Lower lobe of right lung (tissue), 2 donors: Measurements from ENCODE around the gene ERCC8. TPM values are rescaled to one million over a fixed set of nuclear protein-coding genes. Genes with fewer than 3 reads are reported as not detected.

ENCODE experiments used
- ATAC-seq, 2 donors: fragments of 200-7000 bp; cut with Tn5 transposase; one replicate each; pipeline ENCODE4 v1.9.1; 2020 to 2022; ENCODE audit warnings: mild to moderate bottlenecking in 2 of 2, moderate library complexity in 2 of 2
- DNase-seq: peaks from one replicate; pipeline ENCODE4 v3.0.0-alpha.2; 2020
- H3K27ac ChIP-seq: fragments of 200-600 bp; one replicate; pipeline ENCODE4 v1.8.0; 2022
- H3K27me3 ChIP-seq: fragments of 200-600 bp; one replicate; pipeline ENCODE4 v1.8.0; 2022; ENCODE audit warnings: low read depth
- H3K36me3 ChIP-seq: fragments of 200-600 bp; one replicate; pipeline ENCODE4 v1.8.0; 2022; ENCODE audit warnings: mild to moderate bottlenecking
- H3K4me1 ChIP-seq: fragments of 200-600 bp; one replicate; pipeline ENCODE4 v1.8.0; 2022
- H3K4me3 ChIP-seq: fragments of 200-600 bp; one replicate; pipeline ENCODE4 v1.8.0; 2022; ENCODE audit warnings: mild to moderate bottlenecking
- H3K9me3 ChIP-seq: fragments of 200-600 bp; one replicate; pipeline ENCODE4 v1.8.0; 2022
- intact Hi-C: fragments of 100-400 bp; cut with DNase I; formaldehyde crosslinking; loops from one replicate; pipeline ENCODE4 v1.11.0; 2022
- total RNA-seq: library from RNA; stranded (reverse); fragmentation: NEBNext Ultra II Directional; extraction: Animal tissue kit (Norgen Biotek cat#: 25700); gene quantifications from one replicate; pipeline ENCODE4 v1.2.1, GENCODE V29; 2021
- TF ChIP-seq, protein P1 (sequence below): fragments of 200-600 bp; IDR thresholded peaks from one replicate; pipeline ENCODE4 v1.8.0; 2022; ENCODE audit warnings: antibody characterized with exemption, mild to moderate bottlenecking
- donor health status: DM: no; HTN: yes; CAD: no; lungs with severe emphysema.

ERCC8 gene
- total RNA-seq, 1 donor from 2014 or later, result 10.3 TPM

DNA sequence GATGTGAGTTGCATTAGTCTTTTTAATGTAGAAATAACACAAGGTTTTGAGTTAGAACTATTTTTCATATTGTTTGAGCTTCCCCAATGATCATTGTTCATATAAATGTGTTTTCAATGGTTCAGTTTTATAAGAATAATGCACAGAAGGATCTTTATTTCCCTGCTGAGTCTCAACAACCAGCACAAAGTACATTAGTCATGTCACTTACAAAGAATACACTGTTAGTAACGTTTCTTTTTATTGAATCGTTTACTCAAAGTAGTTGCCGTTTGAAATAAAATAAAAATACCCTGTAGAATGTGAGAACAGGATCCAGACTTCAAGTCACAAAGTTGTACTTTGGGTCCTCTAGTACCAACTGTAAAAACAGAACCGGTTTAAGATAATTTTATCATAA lies 41.5 kb downstream of the ERCC8 start:
- Histone ChIP-seq H3K4me1 (no peaks in the 10 kb centered on the region), H3K4me3 (no peak overlapping the region), H3K9me3 (no peaks in the 10 kb centered on the region), H3K27ac (no peak overlapping the region), H3K36me3 (peaks cover 5% of the 10 kb centered on the region), H3K27me3 (no peaks in the 10 kb centered on the region)
- TF ChIP-seq, protein P1, sequence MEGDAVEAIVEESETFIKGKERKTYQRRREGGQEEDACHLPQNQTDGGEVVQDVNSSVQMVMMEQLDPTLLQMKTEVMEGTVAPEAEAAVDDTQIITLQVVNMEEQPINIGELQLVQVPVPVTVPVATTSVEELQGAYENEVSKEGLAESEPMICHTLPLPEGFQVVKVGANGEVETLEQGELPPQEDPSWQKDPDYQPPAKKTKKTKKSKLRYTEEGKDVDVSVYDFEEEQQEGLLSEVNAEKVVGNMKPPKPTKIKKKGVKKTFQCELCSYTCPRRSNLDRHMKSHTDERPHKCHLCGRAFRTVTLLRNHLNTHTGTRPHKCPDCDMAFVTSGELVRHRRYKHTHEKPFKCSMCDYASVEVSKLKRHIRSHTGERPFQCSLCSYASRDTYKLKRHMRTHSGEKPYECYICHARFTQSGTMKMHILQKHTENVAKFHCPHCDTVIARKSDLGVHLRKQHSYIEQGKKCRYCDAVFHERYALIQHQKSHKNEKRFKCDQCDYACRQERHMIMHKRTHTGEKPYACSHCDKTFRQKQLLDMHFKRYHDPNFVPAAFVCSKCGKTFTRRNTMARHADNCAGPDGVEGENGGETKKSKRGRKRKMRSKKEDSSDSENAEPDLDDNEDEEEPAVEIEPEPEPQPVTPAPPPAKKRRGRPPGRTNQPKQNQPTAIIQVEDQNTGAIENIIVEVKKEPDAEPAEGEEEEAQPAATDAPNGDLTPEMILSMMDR, result no peak
- intact Hi-C loops, result no loop called here
- no peak for ATAC-seq
- no peak for DNase-seq

DNA sequence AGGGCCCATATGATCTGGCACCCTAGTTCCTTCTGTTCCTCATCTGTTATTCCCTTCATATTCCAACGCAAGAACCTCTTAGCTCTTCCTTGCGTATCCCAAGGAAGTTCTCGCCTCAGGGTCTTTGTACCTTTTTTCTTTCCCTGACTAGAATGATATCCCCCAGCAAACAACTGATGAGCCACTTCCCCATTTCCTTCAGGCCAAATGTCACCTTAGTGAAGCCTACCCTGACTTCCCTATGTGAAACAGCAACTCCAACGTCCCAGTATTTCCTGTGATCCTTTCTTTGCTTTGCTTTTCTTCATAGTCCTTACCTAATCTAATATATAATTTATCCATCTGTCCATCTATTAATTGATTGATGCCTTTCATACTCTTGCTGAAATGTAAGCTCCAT lies 47.9 kb downstream of the ERCC8 start:
- no peaks in the 10 kb centered on the region for H3K9me3 ChIP-seq
- intact Hi-C loops, result no loop called here
- DNase-seq, result no peak
- no peaks in the 10 kb centered on the region for H3K4me1 ChIP-seq
- no peaks in the 10 kb centered on the region for H3K27me3 ChIP-seq
- H3K4me3 ChIP-seq, result no peak overlapping the region
- TF ChIP-seq, protein P1, result no peak
- peaks cover 37% of the 10 kb centered on the region for H3K36me3 ChIP-seq
- no peak for ATAC-seq
- no peak overlapping the region for H3K27ac ChIP-seq

DNA sequence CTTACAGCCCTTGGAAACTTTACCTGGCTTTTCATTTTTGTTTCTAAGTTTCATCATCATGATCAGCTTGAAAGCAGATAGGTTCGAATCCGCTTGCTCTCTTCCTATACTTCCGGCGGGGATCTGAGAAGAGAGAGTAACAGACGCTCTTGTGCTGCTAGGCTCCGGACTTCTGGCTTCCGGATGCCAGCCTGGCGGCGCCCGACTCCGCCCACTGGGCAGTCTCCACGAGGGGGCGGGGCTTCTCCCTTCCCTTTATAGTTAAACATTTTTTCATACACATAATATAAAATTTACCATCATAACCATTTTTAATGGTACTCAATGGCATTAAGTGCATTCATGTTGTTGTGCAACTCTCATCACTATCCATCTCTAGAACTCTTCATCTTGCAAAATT lies 51.3 kb downstream of the ERCC8 start:
- ATAC-seq, result no peak
- Histone ChIP-seq H3K4me3 (no peak overlapping the region), H3K9me3 (no peaks in the 10 kb centered on the region), H3K36me3 (peaks cover 41% of the 10 kb centered on the region), H3K27me3 (no peaks in the 10 kb centered on the region), H3K4me1 (no peaks in the 10 kb centered on the region), H3K27ac (no peak overlapping the region)
- no peak for DNase-seq
- intact Hi-C loops, result no loop called here
- TF ChIP-seq, protein P1, result no peak

DNA sequence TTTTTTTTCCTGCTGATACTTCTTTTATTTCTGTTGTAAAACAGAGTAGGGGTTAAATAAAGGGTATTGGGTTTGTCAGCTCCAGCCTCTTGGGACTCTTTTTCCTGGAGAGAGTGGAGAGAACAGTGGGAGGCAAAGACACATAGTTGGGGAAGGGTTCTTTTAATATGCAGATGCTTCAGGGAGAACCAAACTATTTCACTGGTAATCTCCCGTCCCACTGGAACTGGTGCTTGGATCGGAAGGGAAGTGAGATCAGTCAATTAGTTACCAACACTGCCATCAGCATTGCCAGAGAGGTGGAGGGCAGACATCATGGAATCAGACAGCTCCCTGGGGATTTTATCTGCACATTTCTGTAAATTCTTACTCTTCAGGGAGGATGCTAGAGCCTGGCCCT lies 53.2 kb downstream of the ERCC8 start:
- Histone ChIP-seq H3K27me3 (no peaks in the 10 kb centered on the region), H3K36me3 (peaks cover 28% of the 10 kb centered on the region), H3K9me3 (no peaks in the 10 kb centered on the region), H3K4me3 (no peak overlapping the region), H3K4me1 (no peaks in the 10 kb centered on the region), H3K27ac (no peak overlapping the region)
- TF ChIP-seq, protein P1, result no peak
- intact Hi-C loops, result no loop called here
- DNase-seq (no peak), ATAC-seq (no peak)

DNA sequence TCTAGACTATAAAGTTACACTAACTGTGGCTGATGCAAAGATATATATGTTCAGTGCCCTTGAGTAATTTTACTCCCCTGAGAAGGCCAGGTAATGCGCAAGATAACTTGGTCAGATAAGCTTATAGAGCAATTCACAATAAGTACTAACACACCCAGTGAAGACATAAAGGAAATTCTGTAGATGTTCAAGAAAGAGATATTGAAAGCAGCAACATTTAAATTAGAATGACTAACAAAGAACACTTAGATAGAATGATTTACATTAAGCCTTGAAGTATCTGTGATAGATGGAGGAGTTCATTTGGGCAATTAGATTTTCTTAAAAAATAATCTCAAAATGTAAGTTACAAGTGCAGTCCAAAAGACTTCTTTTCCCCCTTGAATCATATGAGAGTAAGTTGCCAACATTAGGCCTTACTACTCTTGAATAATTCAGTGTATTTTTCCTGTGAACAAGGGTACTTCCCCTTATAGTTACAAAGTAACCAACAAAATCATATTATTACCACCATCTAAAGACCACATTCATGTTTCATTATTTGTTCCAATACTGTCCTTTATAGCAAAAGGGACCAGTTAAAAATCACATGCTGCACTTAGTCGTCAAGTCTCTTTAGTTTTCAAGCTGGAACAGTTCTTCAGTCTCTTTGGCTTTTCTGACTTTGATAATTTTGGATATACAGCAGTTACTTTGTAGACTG lies 56.4 kb downstream of the ERCC8 start:
- ATAC-seq (no peak), DNase-seq (no peak)
- H3K9me3 ChIP-seq, result no peaks in the 10 kb centered on the region
- intact Hi-C loops, result no loop called here
- H3K27ac ChIP-seq, result no peak overlapping the region
- no peak overlapping the region for H3K4me3 ChIP-seq
- peaks cover 18% of the 10 kb centered on the region for H3K36me3 ChIP-seq
- TF ChIP-seq, protein P1, result no peak
- H3K27me3 ChIP-seq, result no peaks in the 10 kb centered on the region
- H3K4me1 ChIP-seq, result no peaks in the 10 kb centered on the region
